H1 (cell line): ENCODE measurements around the gene CAPN13. TPM values are rescaled to one million over a fixed set of nuclear protein-coding genes. Genes with fewer than 3 reads are reported as not detected.

ENCODE experiments used
- CTCF ChIA-PET: fragments of 300-600 bp; sonication (Branson Sonifier 250); formaldehyde crosslinking; loops from one replicate; lab custom pipeline; 2021; ENCODE audit not compliant: partially characterized antibody; lab: Charles Lee
- POLR2A ChIA-PET: fragments of 300-600 bp; sonication (Branson Sonifier 250); formaldehyde crosslinking; loops from one replicate; lab custom pipeline; 2021; ENCODE audit warnings: inconsistent platforms; ENCODE audit not compliant: partially characterized antibody; lab: Charles Lee
- DNase-seq, 2 experiments: peaks; one replicate each; pipeline versions ENCODE4 v3.0.0 to v3.0.0-alpha.2; 2010 to 2022; ENCODE audit warnings: low spot score in 2 of 2, low read depth in 1 of 2, mixed read lengths in 1 of 2
- FAIRE-seq: peaks from 2 replicates; lab custom pipeline; 2011; peaks lifted over from hg19 to GRCh38; lab: Jason Lieb, UNC
- H2AFZ ChIP-seq: 2 replicates; pipeline ENCODE4 v1.8.1; 2012; ENCODE audit warnings: low read length, inconsistent platforms
- H2AK5ac ChIP-seq: 2 replicates; pipeline ENCODE4 v1.6.1; 2013; ENCODE audit warnings: low read depth, low read length
- H2BK120ac ChIP-seq: replicated peaks from 2 replicates; pipeline ENCODE3; 2013; ENCODE audit warnings: low read depth, low read length, inconsistent platforms
- H2BK12ac ChIP-seq: 2 replicates; pipeline ENCODE4 v1.6.1; 2013; ENCODE audit warnings: low read depth, low read length
- H2BK15ac ChIP-seq: 2 replicates; pipeline ENCODE4 v1.6.1; 2013; ENCODE audit warnings: low read length
- H2BK20ac ChIP-seq: 2 replicates; pipeline ENCODE4 v1.6.1; 2013; ENCODE audit warnings: low read length
- H2BK5ac ChIP-seq: 2 replicates; pipeline ENCODE4 v1.6.1; 2013; ENCODE audit warnings: low read depth, low read length
- H3K14ac ChIP-seq: 2 replicates; pipeline ENCODE4 v1.6.1; 2013; ENCODE audit warnings: inconsistent platforms; ENCODE audit not compliant: insufficient read length
- H3K18ac ChIP-seq: 2 replicates; pipeline ENCODE4 v1.6.1; 2013; ENCODE audit warnings: low read length; ENCODE audit errors: extremely low read depth
- H3K23ac ChIP-seq: 2 replicates; pipeline ENCODE4 v1.6.1; 2013; ENCODE audit warnings: inconsistent platforms; ENCODE audit not compliant: insufficient read length
- H3K23me2 ChIP-seq: 2 replicates; pipeline ENCODE4 v1.6.1; 2013; ENCODE audit warnings: low read depth, low read length
- H3K27ac ChIP-seq: 2 replicates; pipeline ENCODE4 v1.6.1; 2011; ENCODE audit warnings: low read depth, low read length, inconsistent platforms
- H3K27me3 ChIP-seq, 4 experiments: replicated peaks in 1 of 4; 1 replicate in 1 of 4; 2 replicates in 3 of 4; pipeline versions ENCODE4 v1.6.1 to v1.8.1; 2011 to 2013; ENCODE audit warnings: low read length in 3 of 4, mild to moderate bottlenecking in 3 of 4, inconsistent platforms in 2 of 4, mixed read lengths in 2 of 4, moderate library complexity in 1 of 4; ENCODE audit not compliant: control insufficient read depth in 3 of 4, insufficient read depth in 3 of 4; ENCODE audit errors: extremely low read depth in 1 of 4
- H3K36me3 ChIP-seq, 4 experiments: 2 replicates each; pipeline versions ENCODE4 v1.6.1 to v1.8.1; 2011 to 2013; ENCODE audit warnings: mild to moderate bottlenecking in 4 of 4, low read length in 3 of 4, moderate library complexity in 2 of 4, control low read depth in 1 of 4, inconsistent platforms in 1 of 4; ENCODE audit not compliant: insufficient read depth in 4 of 4, control insufficient read depth in 2 of 4
- H3K4ac ChIP-seq: replicated peaks from 2 replicates; pipeline ENCODE3; 2013; ENCODE audit warnings: low read length, low read depth, mixed read lengths, inconsistent platforms; ENCODE audit not compliant: insufficient read length
- H3K4me1 ChIP-seq, 4 experiments: replicated peaks in 1 of 4; 1 replicate in 1 of 4; 2 replicates in 3 of 4; pipeline versions ENCODE4 v1.6.1 to v1.8.1; 2011 to 2013; ENCODE audit warnings: low read length in 3 of 4, inconsistent platforms in 2 of 4, mixed read lengths in 1 of 4; ENCODE audit not compliant: insufficient read depth in 4 of 4, control insufficient read depth in 3 of 4
- H3K4me2 ChIP-seq, 2 experiments: 2 replicates each; pipeline versions ENCODE4 v1.6.1 to v1.8.1; 2011 to 2013; ENCODE audit warnings: low read depth in 2 of 2, low read length in 2 of 2, control low read depth in 1 of 2, inconsistent platforms in 1 of 2, mild to moderate bottlenecking in 1 of 2; ENCODE audit not compliant: insufficient read depth in 1 of 2
- H3K4me3 ChIP-seq, 4 experiments: fragments of 200-600, 300-600 bp in 1 of 4; sonication (generic), shearing (Covaris generic), sonication (Bioruptor Twin) in 1 of 4; 2 replicates each; pipeline versions ENCODE4 v1.5.1 to v1.8.1; 2011 to 2016; ENCODE audit warnings: low read length in 4 of 4, low read depth in 3 of 4, control low read depth in 2 of 4, inconsistent platforms in 2 of 4, mild to moderate bottlenecking in 2 of 4, mixed read lengths in 1 of 4, moderate library complexity in 1 of 4; ENCODE audit not compliant: insufficient read depth in 2 of 4; ENCODE audit errors: extremely low read depth in 1 of 4
- H3K56ac ChIP-seq: replicated peaks from 2 replicates; pipeline ENCODE3; 2013; ENCODE audit warnings: low read depth, mild to moderate bottlenecking, mixed read lengths, low read length, inconsistent platforms; ENCODE audit not compliant: insufficient read length
- H3K79me1 ChIP-seq: 2 replicates; pipeline ENCODE4 v1.6.1; 2013; ENCODE audit warnings: low read depth, low read length, control low read depth
- H3K79me2 ChIP-seq, 2 experiments: 2 replicates each; pipeline versions ENCODE4 v1.6.1 to v1.8.1; 2012 to 2013; ENCODE audit warnings: low read length in 2 of 2, mild to moderate bottlenecking in 2 of 2, inconsistent platforms in 1 of 2; ENCODE audit not compliant: insufficient read depth in 2 of 2, control insufficient read depth in 1 of 2
- H3K9ac ChIP-seq, 4 experiments: replicated peaks in 1 of 4; 1 replicate in 1 of 4; 2 replicates in 3 of 4; pipeline versions ENCODE4 v1.6.1 to v1.8.1; 2011 to 2013; ENCODE audit warnings: low read depth in 3 of 4, low read length in 3 of 4, control low read depth in 2 of 4, mild to moderate bottlenecking in 2 of 4, moderate library complexity in 2 of 4, inconsistent platforms in 1 of 4; ENCODE audit errors: extremely low read depth in 1 of 4
- H3K9me3 ChIP-seq, 2 experiments: 2 replicates each; pipeline versions ENCODE4 v1.6.1 to v1.8.1; 2012 to 2013; ENCODE audit warnings: mild to moderate bottlenecking in 2 of 2, moderate library complexity in 2 of 2, control low read depth in 1 of 2, inconsistent platforms in 1 of 2, low read depth in 1 of 2, low read length in 1 of 2, mixed read lengths in 1 of 2; ENCODE audit not compliant: insufficient read depth in 2 of 2
- H4K20me1 ChIP-seq, 2 experiments: replicated peaks in 1 of 2; 2 replicates each; pipeline versions ENCODE3 to v1.8.1; 2011 to 2013; ENCODE audit warnings: inconsistent platforms in 2 of 2, low read length in 2 of 2, mild to moderate bottlenecking in 1 of 2; ENCODE audit not compliant: insufficient read depth in 2 of 2, control insufficient read depth in 1 of 2
- H4K5ac ChIP-seq: 2 replicates; pipeline ENCODE4 v1.6.1; 2013; ENCODE audit warnings: low read length, low read depth, mixed read lengths, inconsistent platforms; ENCODE audit not compliant: insufficient read length
- H4K8ac ChIP-seq: 2 replicates; pipeline ENCODE4 v1.8.0; 2013; ENCODE audit warnings: mild to moderate bottlenecking, moderate library complexity, low read length, inconsistent platforms; ENCODE audit not compliant: insufficient read depth; ENCODE audit errors: extremely low read depth
- H4K91ac ChIP-seq: replicated peaks from 2 replicates; pipeline ENCODE3; 2013; ENCODE audit warnings: low read length, mixed read lengths, inconsistent platforms; ENCODE audit not compliant: insufficient read length
- CBX5 ChIP-seq: fragments of 300-800, 300-1000 bp; sonication (generic); IDR thresholded peaks from 2 replicates; pipeline ENCODE4 v1.7.1; 2016; ENCODE audit warnings: antibody characterized with exemption, low read length, low read depth
- CHD1 ChIP-seq: IDR thresholded peaks from 2 replicates; pipeline ENCODE4 v1.6.1; 2012; ENCODE audit warnings: low read depth, low read length, improper control_type of control experiment
- CREB1 ChIP-seq: IDR thresholded peaks from 2 replicates; pipeline ENCODE4 v1.6.1; 2012; ENCODE audit warnings: inconsistent platforms
- CTBP2 ChIP-seq: IDR thresholded peaks from 2 replicates; pipeline ENCODE4 v1.7.0; 2011; ENCODE audit warnings: borderline replicate concordance, mild to moderate bottlenecking, moderate library complexity, mixed read lengths, low read length; ENCODE audit not compliant: insufficient read depth, insufficient read length
- EZH2 ChIP-seq: fragments of 200-600 bp; sonication (generic); IDR thresholded peaks from 2 replicates; pipeline ENCODE4 v1.7.1; 2012; ENCODE audit warnings: low read depth, mild to moderate bottlenecking, moderate library complexity, low read length, inconsistent platforms; ENCODE audit not compliant: severe bottlenecking
- JUN ChIP-seq: IDR thresholded peaks from 2 replicates; pipeline ENCODE4 v1.6.1; 2011; ENCODE audit warnings: low read depth, mild to moderate bottlenecking, improper control_type of control experiment, low read length
- KDM5A ChIP-seq: fragments of 200-600 bp; IDR thresholded peaks from 2 replicates; pipeline ENCODE4 v1.7.1; 2012; ENCODE audit warnings: mild to moderate bottlenecking, low read length, inconsistent platforms, mixed read lengths
- NANOG ChIP-seq: IDR thresholded peaks from 2 replicates; pipeline ENCODE4 v1.6.1; 2011; ENCODE audit warnings: low read length, low read depth, mild to moderate bottlenecking, inconsistent platforms; ENCODE audit not compliant: insufficient read depth, poor library complexity, severe bottlenecking
- NRF1 ChIP-seq: IDR thresholded peaks from 2 replicates; pipeline ENCODE4 v1.6.1; 2011; ENCODE audit warnings: mild to moderate bottlenecking, low read depth, low read length, improper control_type of control experiment
- POLR2A ChIP-seq, 2 experiments: IDR thresholded peaks; 1 replicate in 1 of 2; 2 replicates in 1 of 2; pipeline ENCODE4 v1.6.1; 2011; ENCODE audit warnings: low read depth in 2 of 2, low read length in 2 of 2, mild to moderate bottlenecking in 2 of 2; ENCODE audit errors: control extremely low read depth in 1 of 2
- RBBP5 ChIP-seq: IDR thresholded peaks from 2 replicates; pipeline ENCODE4 v1.7.1; 2012; ENCODE audit warnings: low read depth, mild to moderate bottlenecking, inconsistent platforms, low read length, moderate library complexity, borderline replicate concordance
- SP1 ChIP-seq: IDR thresholded peaks from 2 replicates; pipeline ENCODE4 v1.6.1; 2011; ENCODE audit warnings: low read depth, low read length
- WGBS, 2 experiments: shearing (Covaris generic) in 1 of 2; methylation state at CpG; one replicate each; pipeline versions ENCODE4 v1.1.6 to v1.1.7; 2013 to 2015; ENCODE audit warnings: low lambda C conversion rate in 2 of 2, mixed read lengths in 2 of 2, inconsistent platforms in 1 of 2, low coverage in 1 of 2, missing lambda C conversion rate in 1 of 2; ENCODE audit not compliant: insufficient replicate concordance in 2 of 2, insufficient coverage in 1 of 2, insufficient read length in 1 of 2; ENCODE audit errors: extremely low coverage in 1 of 2, missing lambda C conversion rate in 1 of 2; 5-methylcytosine and 5-hydroxymethylcytosine counted together
- polyA plus RNA-seq, 7 experiments: library from polyadenylated mRNA; depleted of rRNA in 3 of 7; stranded (reverse) in 5 of 7; unstranded in 2 of 7; fragments of >200 nt in 5 of 7; fragments of 200-250 nt in 2 of 7; gene quantifications; 1 replicate in 5 of 7; 2 replicates in 1 of 7; 4 replicates in 1 of 7; pipeline versions ENCODE4 v1.2.1 to v1.2.3, GENCODE V29; 2011 to 2013; ENCODE audit warnings: missing spikeins in 2 of 7, mixed read lengths in 2 of 7
- total RNA-seq: library from RNA; stranded (reverse); fragmentation: NEBNext Ultra II Directional; extraction: Animal tissue kit (Norgen Biotek cat#: 25700); gene quantifications from 2 replicates; pipeline ENCODE4 v1.2.1, GENCODE V29; 2021
- TF ChIP-seq, protein P1 (sequence below): IDR thresholded peaks from 2 replicates; pipeline ENCODE4 v1.6.1; 2012; ENCODE audit warnings: inconsistent platforms

The CAPN13 gene
- total and polyA plus RNA-seq, 2 of the 8 experiments (the other 6 are each of a cell fraction or from before 2014, with no cell fraction given) = 2.4 TPM

GRCh38 chr2:30786923-30787685 lies 20.1 kb downstream of the CAPN13 start:
- FAIRE-seq (no peak), DNase-seq (peak in 1 of 2 experiments; percentile 13)
- no peak overlapping the region for H3K27ac ChIP-seq
- H2BK5ac ChIP-seq = no peak overlapping the region
- ChIA-PET POLR2A (no interaction called here), CTCF (interaction anchor here (0.8 kb wide), 1 partner anchor 15 kb away, joined by 4 read pairs; no protein-coding TSS in a partner anchor)
- H3K9me3 ChIP-seq = no peaks in the 10 kb centered on the region
- no peak overlapping the region for H2AK5ac ChIP-seq
- no peaks in the 10 kb centered on the region for H3K27me3 ChIP-seq
- no peaks in the 10 kb centered on the region for H3K79me1 ChIP-seq
- no peaks in the 10 kb centered on the region for H4K20me1 ChIP-seq
- no peak overlapping the region for H3K23ac ChIP-seq
- no peak overlapping the region for H3K4me3 ChIP-seq
- WGBS, 2 experiments = 82% methylated on average over 12 of the region's 12 CpGs; no CpG with 5 or more reads in 1 of the 2 experiments
- H2BK20ac ChIP-seq = no peak overlapping the region
- no peaks in the 10 kb centered on the region for H3K36me3 ChIP-seq
- H3K14ac ChIP-seq = no peak overlapping the region
- H3K23me2 ChIP-seq = no peaks in the 10 kb centered on the region
- no peak overlapping the region for H2AFZ ChIP-seq
- no peak overlapping the region for H4K8ac ChIP-seq
- no peaks in the 10 kb centered on the region for H3K79me2 ChIP-seq
- H2BK12ac ChIP-seq = no peak overlapping the region
- H4K5ac ChIP-seq = no peak overlapping the region
- H4K91ac ChIP-seq = no peak overlapping the region
- no peak overlapping the region for H3K4me2 ChIP-seq
- H3K4ac ChIP-seq = no peak overlapping the region
- no peak overlapping the region for H2BK120ac ChIP-seq
- no peak overlapping the region for H3K56ac ChIP-seq
- peaks cover 0 to 2% (median 0%) of the 10 kb centered on the region in 4 experiments; a peak in 1 of 7 replicates for H3K4me1 ChIP-seq
- no peak overlapping the region for H3K18ac ChIP-seq
- H3K9ac ChIP-seq = no peak overlapping the region
- H2BK15ac ChIP-seq = no peak overlapping the region
- no peak for TF ChIP-seq NANOG
- TF ChIP-seq RBBP5 = no peak
- no peak for TF ChIP-seq EZH2
- no peak for TF ChIP-seq POLR2A (IDR thresholded peaks at IDR 0.05; ENCODE audit: control extremely low read depth in 1 of 2, low read depth in 2 of 2, low read length in 2 of 2)
- TF ChIP-seq KDM5A = no peak
- TF ChIP-seq, protein P1, sequence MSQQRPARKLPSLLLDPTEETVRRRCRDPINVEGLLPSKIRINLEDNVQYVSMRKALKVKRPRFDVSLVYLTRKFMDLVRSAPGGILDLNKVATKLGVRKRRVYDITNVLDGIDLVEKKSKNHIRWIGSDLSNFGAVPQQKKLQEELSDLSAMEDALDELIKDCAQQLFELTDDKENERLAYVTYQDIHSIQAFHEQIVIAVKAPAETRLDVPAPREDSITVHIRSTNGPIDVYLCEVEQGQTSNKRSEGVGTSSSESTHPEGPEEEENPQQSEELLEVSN = no peak
- no peak for TF ChIP-seq SP1
- no peak for TF ChIP-seq CBX5
- no peak for TF ChIP-seq CHD1
- TF ChIP-seq NRF1 = no peak
- no peak for TF ChIP-seq CREB1
- no peak for TF ChIP-seq CTBP2
- no peak for TF ChIP-seq JUN
